Activated T-helper 1 cell treated with anti-CD3 and anti-CD28 coated beads, Interleukin-2, amount 50 U/mL, for 16 hours (primary cell): ENCODE results near the gene CCDC178.
"Not testable (repeated sequence)": the region's sequence is repeated elsewhere in the genome, so short reads cannot be mapped to it uniquely, and the experiment has no call there.

ENCODE experiments used
- DNase-seq, 2 donors: peaks; one replicate each; pipeline ENCODE4 v3.0.0-alpha.2; 2020; ENCODE audit warnings: low read depth in 1 of 2, low spot score in 1 of 2

The CCDC178 gene

GRCh38 chr18:33239298-33239697, 201.2 kb downstream of the CCDC178 start:
- DNase-seq = no peak

GRCh38 chr18:33232318-33232626, 208.2 kb downstream of the CCDC178 start:
- DNase-seq = no peak

GRCh38 chr18:33231474-33232317, 208.8 kb downstream of the CCDC178 start:
- DNase-seq = no peak

GRCh38 chr18:33212363-33212762, 228.2 kb downstream of the CCDC178 start:
- no peak for DNase-seq

DNA sequence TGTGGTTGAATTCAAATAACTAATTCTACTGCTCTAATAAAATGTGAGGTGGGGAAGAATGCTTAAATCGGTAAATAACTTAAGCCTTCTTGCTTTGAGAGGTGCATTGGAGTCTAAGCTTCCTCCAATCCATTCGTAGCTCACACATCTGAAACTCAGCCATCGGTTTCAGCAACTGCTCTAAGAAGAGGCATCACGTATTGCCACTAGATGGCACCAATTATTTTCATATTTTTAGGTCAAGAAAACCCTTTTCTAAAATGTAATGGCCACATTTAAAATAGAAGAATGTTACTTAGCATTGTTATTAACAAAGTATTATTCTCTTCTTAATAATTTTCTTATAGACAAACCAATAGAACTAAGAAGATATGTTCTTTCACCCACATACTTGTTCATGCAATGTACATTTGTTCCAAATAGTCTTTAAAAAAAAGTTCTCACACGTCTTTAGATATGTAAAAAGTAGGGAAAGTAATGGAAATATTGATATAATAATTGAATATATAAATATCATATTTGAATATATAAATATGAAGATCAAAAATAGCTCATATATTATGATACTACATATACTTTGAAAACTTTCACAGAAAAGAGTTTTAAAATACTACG, 229.8 kb downstream of the CCDC178 start:
- DNase-seq = no peak

- no peak for DNase-seq
These were observed 234.7 kb downstream of the CCDC178 start for GRCh38 chr18:33205777-33206176.

DNA sequence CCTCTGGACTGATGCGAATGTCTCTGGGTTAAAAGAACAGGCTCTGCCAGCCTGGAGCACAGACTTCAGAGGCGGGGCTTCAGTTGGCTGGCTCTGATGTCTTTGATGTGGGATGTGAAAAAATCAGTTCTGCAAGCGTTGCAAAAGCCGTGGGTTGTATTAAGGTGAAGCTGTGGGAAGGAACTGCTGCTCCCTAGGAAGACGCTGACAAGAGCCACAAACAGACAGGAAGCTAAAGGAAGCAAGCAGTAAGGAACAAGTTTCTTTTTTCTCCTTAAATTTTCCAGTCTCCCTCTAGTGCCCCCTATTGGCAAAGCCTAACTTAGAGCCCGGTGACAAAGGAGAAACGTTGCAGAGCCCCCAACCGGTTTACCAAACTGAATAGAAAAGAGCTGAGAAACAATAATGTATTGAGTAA, 239.0 kb downstream of the CCDC178 start:
- DNase-seq = no peak

DNA sequence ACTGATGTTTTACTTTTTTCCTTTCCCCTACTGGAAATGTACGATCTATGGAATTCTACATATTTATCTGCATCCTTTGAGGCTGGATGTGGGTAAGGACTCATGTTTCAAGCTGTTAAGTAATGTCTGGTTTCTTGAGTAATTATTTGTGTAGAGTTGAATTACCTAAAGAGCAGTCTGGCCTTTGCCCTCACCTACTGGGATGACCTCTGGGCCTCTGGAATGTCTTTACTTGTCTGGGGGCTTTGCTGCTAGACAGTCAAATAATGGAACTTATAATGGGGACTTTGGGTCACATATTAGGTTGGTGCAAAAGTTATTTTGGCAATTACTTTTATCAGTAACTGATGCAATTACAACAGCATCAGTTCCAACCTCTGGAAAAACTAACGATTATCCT, 244.7 kb downstream of the CCDC178 start:
- no peak for DNase-seq

GRCh38 chr18:33194793-33195192, 245.7 kb downstream of the CCDC178 start:
- DNase-seq = no peak

DNA sequence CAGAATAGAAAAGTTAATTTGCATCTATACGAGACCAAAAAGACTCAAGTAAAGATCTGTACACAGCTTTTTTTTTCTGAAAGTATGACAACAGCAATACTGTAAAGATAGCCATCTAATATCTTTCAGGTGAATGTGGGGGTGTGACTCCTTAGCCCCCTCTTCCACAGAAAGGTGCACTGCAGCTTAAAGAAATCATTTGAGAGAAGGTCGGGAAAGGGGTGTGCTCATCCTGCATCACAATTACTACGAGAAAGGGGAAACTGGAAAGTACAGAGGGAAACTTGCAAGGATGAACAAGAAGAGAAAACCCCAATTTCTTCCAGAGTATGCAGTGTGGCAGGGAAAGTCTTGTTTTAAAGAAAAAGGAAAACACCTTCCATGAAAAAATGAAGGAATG, 255.6 kb downstream of the CCDC178 start:
- no peak for DNase-seq

- no peak for DNase-seq
These were observed 256.3 kb downstream of the CCDC178 start for GRCh38 chr18:33184175-33184574.

- DNase-seq = no peak
These were observed 257.4 kb downstream of the CCDC178 start for GRCh38 chr18:33183136-33183535.

GRCh38 chr18:33181016-33181415, 259.5 kb downstream of the CCDC178 start:
- no peak for DNase-seq

GRCh38 chr18:33169218-33169617, 271.3 kb downstream of the CCDC178 start:
- no peak for DNase-seq

DNA sequence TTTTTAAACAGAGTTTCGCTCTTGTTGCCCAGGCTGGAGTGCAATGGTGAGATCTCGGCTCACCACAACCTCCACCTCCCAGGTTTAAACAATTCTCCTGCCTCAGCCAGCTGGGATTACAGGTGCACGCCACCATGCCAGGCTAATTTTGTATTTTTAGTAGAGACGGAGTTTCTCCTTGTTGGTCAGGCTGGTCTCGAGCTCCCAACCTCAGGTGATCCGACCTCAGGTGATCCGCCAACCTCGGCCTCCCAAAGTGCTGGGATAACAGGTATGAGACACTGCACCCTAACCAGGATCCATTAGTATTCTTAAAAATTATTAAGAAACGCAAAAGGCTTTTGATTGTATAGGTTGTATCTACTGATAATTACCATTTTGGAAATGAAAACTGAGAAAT, 276.4 kb downstream of the CCDC178 start:
- not testable (repeated sequence) for DNase-seq

GRCh38 chr18:33161131-33161530, 279.4 kb downstream of the CCDC178 start:
- no peak for DNase-seq

DNA sequence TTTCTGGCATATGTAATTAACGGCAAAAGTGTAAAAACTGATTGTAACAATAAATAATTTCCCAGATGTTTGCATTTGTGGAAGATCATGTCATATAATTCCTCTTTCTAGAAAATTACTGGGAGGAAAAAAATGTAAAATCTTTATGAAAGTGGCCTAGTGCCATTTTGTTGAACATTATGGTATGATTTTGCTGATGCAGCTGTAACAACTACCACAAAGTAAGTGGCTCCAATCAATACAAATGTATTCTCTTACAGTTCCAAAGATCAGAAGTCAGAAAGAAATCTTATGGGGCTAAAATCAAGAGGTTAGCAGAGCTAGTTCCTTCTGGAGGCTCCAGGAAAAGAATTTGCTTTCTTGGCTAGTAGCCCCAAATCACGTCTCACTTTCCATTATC, 281.4 kb downstream of the CCDC178 start:
- no peak for DNase-seq

GRCh38 chr18:33157893-33158292, 282.6 kb downstream of the CCDC178 start:
- DNase-seq = no peak

DNA sequence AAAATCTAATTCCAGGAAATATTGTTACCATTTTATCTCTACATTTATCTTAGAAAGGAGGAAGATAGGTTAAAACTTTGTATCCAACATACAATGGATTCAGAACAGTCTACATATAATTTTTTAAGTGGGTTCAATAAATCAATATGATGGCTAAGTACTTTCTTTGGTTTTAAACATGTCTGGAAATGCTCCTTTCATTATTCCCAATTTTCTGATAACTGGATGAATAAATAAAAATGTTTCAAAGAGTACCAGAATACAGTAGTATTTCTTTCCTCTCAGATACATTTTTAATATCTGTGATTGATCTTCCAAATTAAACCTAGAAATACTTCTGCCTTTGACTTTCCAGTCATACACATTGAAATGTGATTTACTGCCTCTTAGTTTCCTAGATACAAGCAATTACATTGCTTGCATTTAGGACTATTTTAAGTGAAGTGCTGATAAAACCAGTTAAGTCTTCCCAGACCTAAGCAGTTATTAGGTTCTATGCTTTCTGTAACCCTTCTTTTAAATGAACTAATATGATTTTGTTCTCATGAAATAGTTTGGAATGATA, 283.5 kb downstream of the CCDC178 start:
- no peak for DNase-seq

DNA sequence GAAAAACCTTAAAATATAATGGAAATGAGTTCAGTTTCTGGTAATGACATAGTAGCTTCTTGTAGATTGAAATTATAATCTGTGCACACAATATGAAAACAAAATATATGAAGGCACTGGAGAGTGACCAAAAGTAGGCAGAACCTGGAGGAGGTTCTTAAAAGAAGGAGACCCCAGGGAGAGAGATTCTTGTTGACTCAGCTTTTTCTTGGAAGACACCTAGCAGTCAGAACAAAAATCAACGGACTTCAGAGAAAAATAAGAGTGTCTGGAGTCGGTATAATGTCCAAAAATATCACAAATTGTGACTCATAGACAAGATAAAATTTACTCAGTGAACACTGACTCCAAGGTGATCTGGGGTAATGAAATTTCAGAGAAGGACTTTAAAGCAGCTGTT, 286.5 kb downstream of the CCDC178 start:
- no peak for DNase-seq

DNA sequence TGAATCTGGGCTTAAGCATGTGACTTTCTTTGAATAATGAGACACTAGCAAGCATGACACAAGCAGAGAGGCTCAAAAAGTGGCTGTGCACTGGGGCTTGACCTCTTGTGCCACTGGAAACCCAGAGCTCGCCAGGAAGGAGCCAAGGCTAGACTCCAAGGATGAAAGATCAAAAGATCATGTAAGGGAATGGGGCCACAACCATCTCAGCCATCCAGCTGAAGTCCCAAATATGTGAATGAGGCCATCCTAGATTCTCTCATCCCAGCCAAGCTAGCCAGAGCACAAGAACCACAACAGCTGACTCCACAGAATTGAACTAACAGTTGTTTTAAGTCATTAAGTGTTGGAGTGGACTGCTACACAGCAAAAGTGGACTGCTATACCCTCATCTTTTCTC, 288.1 kb downstream of the CCDC178 start:
- no peak for DNase-seq

GRCh38 chr18:33147811-33148210, 292.7 kb downstream of the CCDC178 start:
- not testable (repeated sequence) for DNase-seq

GRCh38 chr18:33146014-33146413, 294.5 kb downstream of the CCDC178 start:
- DNase-seq = no peak
